NCI-H524 treated with DMSO at 0.1 percent for 48 hours (cell line): ENCODE data around the gene GFOD2.
"Not testable (repeated sequence)": the region's sequence is repeated elsewhere in the genome, so short reads cannot be mapped to it uniquely, and the experiment has no call there.

Source experiments
- DNase-seq: peaks from one replicate; lab custom pipeline; 2025; lab: John Stamatoyannopoulos, UW

Gene GFOD2

GRCh38 chr16:67702130-67702529 lies 17.0 kb downstream of the GFOD2 start:
- DNase-seq: no peak

- no peak for DNase-seq
Measured at GRCh38 chr16:67701420-67701819, 17.7 kb downstream of the GFOD2 start.

GRCh38 chr16:67699265-67699664 lies 19.9 kb downstream of the GFOD2 start:
- DNase-seq: no peak

- DNase-seq: no peak
Measured at GRCh38 chr16:67697422-67698185, 21.5 kb downstream of the GFOD2 start.

- no peak for DNase-seq
Measured at GRCh38 chr16:67694611-67695010, 24.5 kb downstream of the GFOD2 start.

- DNase-seq: not testable (repeated sequence)
Measured at GRCh38 chr16:67693517-67694285, 25.4 kb downstream of the GFOD2 start.

GRCh38 chr16:67685388-67686112 lies 33.6 kb downstream of the GFOD2 start:
- no peak for DNase-seq

- no peak for DNase-seq
Measured at GRCh38 chr16:67683767-67684166, 35.3 kb downstream of the GFOD2 start.

- no peak for DNase-seq
Measured at GRCh38 chr16:67679935-67680897, 38.9 kb downstream of the GFOD2 start.

- DNase-seq: no peak
Measured at GRCh38 chr16:67678354-67679023, 40.6 kb downstream of the GFOD2 start.

- no peak for DNase-seq
Measured at GRCh38 chr16:67677712-67678111, 41.4 kb downstream of the GFOD2 start.

GRCh38 chr16:67676939-67677338 lies 42.2 kb downstream of the GFOD2 start:
- DNase-seq: no peak

- DNase-seq: no peak
Measured at GRCh38 chr16:67676516-67676915, 42.6 kb downstream of the GFOD2 start.

GRCh38 chr16:67675999-67676398 lies 43.1 kb downstream of the GFOD2 start:
- DNase-seq: no peak

GRCh38 chr16:67675579-67675935 lies 43.6 kb downstream of the GFOD2 start:
- DNase-seq: no peak

- DNase-seq: no peak
Measured at GRCh38 chr16:67674851-67675578, 44.1 kb downstream of the GFOD2 start.

GRCh38 chr16:67673712-67674580 lies 45.2 kb downstream of the GFOD2 start:
- no peak for DNase-seq

GRCh38 chr16:67672739-67673662 lies 46.1 kb downstream of the GFOD2 start:
- DNase-seq: no peak
